ENCODE results near the gene SLC66A2. TPM values are rescaled to one million over a fixed set of nuclear protein-coding genes. Genes with fewer than 3 reads are reported as not detected.

The SLC66A2 gene
- total RNA-seq, 6 experiments from 2014 or later = 61.6 to 140 (median 95.8) TPM

- no peaks in the 10 kb centered on the region for H3K27me3 ChIP-seq
- H3K9me3 ChIP-seq = peaks cover 0 to 39% (median 12%) of the 10 kb centered on the region in 4 donors
- peak in 1 of 4 donors; percentile 10 for ATAC-seq
- no peak overlapping the region for H3K4me3 ChIP-seq
- TF ChIP-seq CTCF (IDR thresholded peaks at IDR 0.05) (no peak), POLR2A (IDR thresholded peaks at IDR 0.05) (no peak)
- H3K27ac ChIP-seq = no peak overlapping the region
- H3K4me1 ChIP-seq = no peaks in the 10 kb centered on the region
- no peak for DNase-seq
- WGBS (ENCODE audit: insufficient coverage, low coverage, low lambda C conversion rate, missing lambda C conversion rate) = no CpG with 5 or more reads among the region's 16 CpGs
- H3K36me3 ChIP-seq = no peaks in the 10 kb centered on the region
- intact Hi-C loops (cut with DNase I) = no loop called here
Observed at GRCh38 chr18:79888016-79888415, 63.4 kb downstream of the SLC66A2 start.

- no peak overlapping the region for H3K27ac ChIP-seq
- no peak overlapping the region for H3K4me3 ChIP-seq
- ATAC-seq (peak; percentile 47 to 71 (median 64)), DNase-seq (peak in 1 of 3 donors; percentile 51)
- WGBS (ENCODE audit: insufficient coverage, low coverage, low lambda C conversion rate, missing lambda C conversion rate) = 67% methylated on average over 10 of the region's 30 CpGs
- intact Hi-C loops (cut with DNase I) = no loop called here
- H3K4me1 ChIP-seq = no peaks in the 10 kb centered on the region
- peaks cover 0 to 38% (median 12%) of the 10 kb centered on the region in 4 donors for H3K9me3 ChIP-seq
- TF ChIP-seq POLR2A (IDR thresholded peaks at IDR 0.05) (no peak), CTCF (IDR thresholded peaks at IDR 0.05) (no peak)
- H3K36me3 ChIP-seq = no peaks in the 10 kb centered on the region
- no peaks in the 10 kb centered on the region for H3K27me3 ChIP-seq
Observed at GRCh38 chr18:79887181-79888000, 64.1 kb downstream of the SLC66A2 start.

- DNase-seq = no peak
- Histone ChIP-seq H3K4me1 (no peaks in the 10 kb centered on the region), H3K4me3 (no peak overlapping the region), H3K27me3 (no peaks in the 10 kb centered on the region), H3K36me3 (no peaks in the 10 kb centered on the region), H3K27ac (no peak overlapping the region), H3K9me3 (peaks cover 0 to 16% (median 3%) of the 10 kb centered on the region in 4 donors)
- ATAC-seq = peak in 1 of 4 donors; percentile 26
- WGBS (ENCODE audit: insufficient coverage, low coverage, low lambda C conversion rate, missing lambda C conversion rate) = 91% methylated on average over 8 of the region's 25 CpGs
- TF ChIP-seq POLR2A (IDR thresholded peaks at IDR 0.05) = no peak
- no peak for TF ChIP-seq CTCF (IDR thresholded peaks at IDR 0.05)
- intact Hi-C loops (cut with DNase I) = no loop called here
Observed at GRCh38 chr18:79884963-79885728, 66.3 kb downstream of the SLC66A2 start.

GRCh38 chr18:79884294-79884962 lies 67.0 kb downstream of the SLC66A2 start:
- no peaks in the 10 kb centered on the region for H3K36me3 ChIP-seq
- H3K4me1 ChIP-seq = no peaks in the 10 kb centered on the region
- no peak for TF ChIP-seq POLR2A (IDR thresholded peaks at IDR 0.05)
- no peak for TF ChIP-seq CTCF (IDR thresholded peaks at IDR 0.05)
- H3K27me3 ChIP-seq = no peaks in the 10 kb centered on the region
- no peak overlapping the region for H3K27ac ChIP-seq
- ATAC-seq = no peak
- no peak overlapping the region for H3K4me3 ChIP-seq
- 87% methylated on average over 5 of the region's 29 CpGs for WGBS (ENCODE audit: insufficient coverage, low coverage, low lambda C conversion rate, missing lambda C conversion rate)
- intact Hi-C loops (cut with DNase I) = no loop called here
- H3K9me3 ChIP-seq = peaks cover 0 to 10% (median 0%) of the 10 kb centered on the region in 4 donors
- DNase-seq = peak in 1 of 3 donors; percentile 22
